Left forelimb (tissue), 1 donor: ENCODE measurements around the gene MAP3K4.
A peak's percentile ranks its signal among the peaks of the same experiment; 100 is the strongest.

ENCODE experiments used
- DNase-seq: peaks from one replicate; pipeline ENCODE4 v3.0.0-alpha.2; 2018; ENCODE audit warnings: low spot score

The MAP3K4 gene

GRCh38 chr6:160991406-160992060 lies at the start of gene MAP3K4:
Gene MAP3K4 (plus strand): TSS chr6:160991769. CDS start chr6:160991932, 163 bp downstream.
- DNase-seq, result peak; percentile 90

- DNase-seq, result no peak
Observed at GRCh38 chr6:160943997-160944396, 47.6 kb upstream of the MAP3K4 start.

GRCh38 chr6:160945516-160946177 lies 45.9 kb upstream of the MAP3K4 start:
- no peak for DNase-seq

- DNase-seq, result no peak
Observed at GRCh38 chr6:160949531-160949930, 42.0 kb upstream of the MAP3K4 start.

- DNase-seq, result no peak
Observed at GRCh38 chr6:160950507-160950906, 41.1 kb upstream of the MAP3K4 start.

GRCh38 chr6:160951187-160952030 lies 40.2 kb upstream of the MAP3K4 start:
- no peak for DNase-seq

- no peak for DNase-seq
Observed at GRCh38 chr6:160952633-160953281, 38.8 kb upstream of the MAP3K4 start.

GRCh38 chr6:160955508-160956295 lies 35.9 kb upstream of the MAP3K4 start:
- DNase-seq, result no peak

- DNase-seq, result no peak
Observed at GRCh38 chr6:160956300-160957035, 35.1 kb upstream of the MAP3K4 start.

- no peak for DNase-seq
Observed at GRCh38 chr6:160959726-160960435, 31.7 kb upstream of the MAP3K4 start.

- DNase-seq, result no peak
Observed at GRCh38 chr6:160960839-160961238, 30.7 kb upstream of the MAP3K4 start.

- DNase-seq, result no peak
Observed at GRCh38 chr6:160962835-160963623, 28.5 kb upstream of the MAP3K4 start.

- no peak for DNase-seq
Observed at GRCh38 chr6:160963651-160964050, 27.9 kb upstream of the MAP3K4 start.

- DNase-seq, result no peak
Observed at GRCh38 chr6:160965893-160966292, 25.7 kb upstream of the MAP3K4 start.

- no peak for DNase-seq
Observed at GRCh38 chr6:160966493-160967229, 24.9 kb upstream of the MAP3K4 start.

- DNase-seq, result no peak
Observed at GRCh38 chr6:160967351-160967750, 24.2 kb upstream of the MAP3K4 start.

- no peak for DNase-seq
Observed at GRCh38 chr6:160967833-160968232, 23.7 kb upstream of the MAP3K4 start.

GRCh38 chr6:160971171-160971570 lies 20.4 kb upstream of the MAP3K4 start:
- DNase-seq, result no peak

GRCh38 chr6:160972111-160972510 lies 19.5 kb upstream of the MAP3K4 start:
- no peak for DNase-seq
